Measurements from ENCODE around the gene SRGN. TPM values are rescaled to one million over a fixed set of nuclear protein-coding genes. Genes with fewer than 3 reads are reported as not detected.

SRGN gene
- total and polyA plus RNA-seq, 2 of the 8 experiments (the other 6 are each of a cell fraction or from before 2014, with no cell fraction given): 0.06 TPM; not detected in 1

DNA sequence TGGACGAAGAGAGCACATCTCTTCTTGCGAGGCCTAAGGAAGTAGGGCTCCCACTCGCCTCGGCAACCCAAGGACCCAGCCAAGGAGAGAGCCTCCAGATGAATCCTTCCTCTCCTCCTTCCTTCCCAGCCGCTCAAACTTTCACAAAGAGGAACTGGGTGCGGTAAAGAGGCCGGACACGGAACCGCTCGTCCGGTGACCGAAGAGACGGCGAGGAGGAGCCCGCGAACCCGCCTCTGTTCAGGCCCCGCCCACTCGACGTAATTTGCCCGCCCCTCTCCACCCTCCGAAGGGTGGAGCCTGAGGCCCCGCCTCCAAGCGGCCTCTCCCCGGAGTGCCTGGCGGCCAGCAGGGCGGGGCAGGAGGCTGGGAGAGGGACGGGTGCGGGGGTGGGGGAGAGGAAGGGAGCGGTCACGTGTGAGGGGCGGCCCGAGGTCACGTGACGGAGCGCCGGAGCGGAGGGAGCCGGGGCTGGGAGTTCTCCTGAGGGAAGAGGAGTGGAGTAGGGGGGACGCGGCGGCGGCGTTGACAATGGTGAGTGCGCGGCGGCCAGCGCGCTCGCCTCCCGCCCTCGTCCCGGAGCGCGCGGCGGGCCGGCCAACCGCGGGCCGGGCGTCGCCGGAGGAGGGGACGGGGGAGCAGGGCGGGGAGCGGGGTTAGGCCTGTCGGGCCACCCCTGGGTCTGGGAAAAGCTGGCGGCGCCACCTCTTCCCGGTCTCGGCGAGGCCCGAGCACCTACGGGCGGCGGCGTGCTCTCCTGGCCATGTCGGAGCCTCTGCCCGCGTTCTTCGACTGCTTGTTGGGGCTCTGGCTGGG is 36.1 kb downstream of the SRGN start, which contains the start of gene VPS26A (continued):
- TF ChIP-seq, protein P1, sequence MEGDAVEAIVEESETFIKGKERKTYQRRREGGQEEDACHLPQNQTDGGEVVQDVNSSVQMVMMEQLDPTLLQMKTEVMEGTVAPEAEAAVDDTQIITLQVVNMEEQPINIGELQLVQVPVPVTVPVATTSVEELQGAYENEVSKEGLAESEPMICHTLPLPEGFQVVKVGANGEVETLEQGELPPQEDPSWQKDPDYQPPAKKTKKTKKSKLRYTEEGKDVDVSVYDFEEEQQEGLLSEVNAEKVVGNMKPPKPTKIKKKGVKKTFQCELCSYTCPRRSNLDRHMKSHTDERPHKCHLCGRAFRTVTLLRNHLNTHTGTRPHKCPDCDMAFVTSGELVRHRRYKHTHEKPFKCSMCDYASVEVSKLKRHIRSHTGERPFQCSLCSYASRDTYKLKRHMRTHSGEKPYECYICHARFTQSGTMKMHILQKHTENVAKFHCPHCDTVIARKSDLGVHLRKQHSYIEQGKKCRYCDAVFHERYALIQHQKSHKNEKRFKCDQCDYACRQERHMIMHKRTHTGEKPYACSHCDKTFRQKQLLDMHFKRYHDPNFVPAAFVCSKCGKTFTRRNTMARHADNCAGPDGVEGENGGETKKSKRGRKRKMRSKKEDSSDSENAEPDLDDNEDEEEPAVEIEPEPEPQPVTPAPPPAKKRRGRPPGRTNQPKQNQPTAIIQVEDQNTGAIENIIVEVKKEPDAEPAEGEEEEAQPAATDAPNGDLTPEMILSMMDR (IDR thresholded peaks at IDR 0.05; ENCODE audit: control extremely low read depth in 1 of 3, insufficient read depth in 1 of 3, low read depth in 1 of 3, low read length in 3 of 3): peak in 2 of 3 experiments; percentile 40 to 50; a peak in 3 of 4 replicates
- 0 out of 2 replicates have a peak, but pooled peaks have one; percentile 60 for TF ChIP-seq SP4 (IDR thresholded peaks at IDR 0.05; ENCODE audit: low read length)
- no peak for TF ChIP-seq HDAC2 (IDR thresholded peaks at IDR 0.05; ENCODE audit: borderline replicate concordance in 1 of 2, low read depth in 2 of 2, low read length in 2 of 2)
- TF ChIP-seq TBP (IDR thresholded peaks at IDR 0.05; ENCODE audit: low read depth, low read length): peak; percentile 69
- peak; percentile 85 for TF ChIP-seq TAF1 (IDR thresholded peaks at IDR 0.05; ENCODE audit: low read depth, low read length)
- peak; percentile 25 for TF ChIP-seq NANOG (IDR thresholded peaks at IDR 0.05; ENCODE audit: insufficient read depth, low read depth, low read length, poor library complexity, severe bottlenecking)
- TF ChIP-seq CEBPB (IDR thresholded peaks at IDR 0.05; ENCODE audit: low read depth, low read length): no peak
- TF ChIP-seq, protein P2, sequence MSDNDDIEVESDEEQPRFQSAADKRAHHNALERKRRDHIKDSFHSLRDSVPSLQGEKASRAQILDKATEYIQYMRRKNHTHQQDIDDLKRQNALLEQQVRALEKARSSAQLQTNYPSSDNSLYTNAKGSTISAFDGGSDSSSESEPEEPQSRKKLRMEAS (IDR thresholded peaks at IDR 0.05): peak; percentile 76
- TF ChIP-seq ASH2L (IDR thresholded peaks at IDR 0.05; ENCODE audit: low read length): peak; percentile 82
- TF ChIP-seq PHF8 (conservative IDR thresholded peaks at IDR 0.05; ENCODE audit: low read depth, low read length): peak; percentile 84
- peak; percentile 81 to 92; a peak in 3 of 4 replicates for TF ChIP-seq SIN3A (conservative IDR thresholded peaks at IDR 0.05 in 1 of 2, IDR thresholded peaks at IDR 0.05 in 1 of 2; ENCODE audit: low read depth in 1 of 2, low read length in 2 of 2)
- TF ChIP-seq RFX5 (IDR thresholded peaks at IDR 0.05; ENCODE audit: borderline replicate concordance, low read depth, low read length): no peak
- TF ChIP-seq RBBP5 (IDR thresholded peaks at IDR 0.05; ENCODE audit: borderline replicate concordance, low read depth, low read length): peak; percentile 97
- TF ChIP-seq, protein P3, sequence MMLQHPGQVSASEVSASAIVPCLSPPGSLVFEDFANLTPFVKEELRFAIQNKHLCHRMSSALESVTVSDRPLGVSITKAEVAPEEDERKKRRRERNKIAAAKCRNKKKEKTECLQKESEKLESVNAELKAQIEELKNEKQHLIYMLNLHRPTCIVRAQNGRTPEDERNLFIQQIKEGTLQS (IDR thresholded peaks at IDR 0.05; ENCODE audit: insufficient read depth, low read depth, low read length): peak; percentile 97
- peak; percentile 61 for TF ChIP-seq POLR2AphosphoS5 (IDR thresholded peaks at IDR 0.05; ENCODE audit: low read depth, low read length)
- TF ChIP-seq POLR2A (IDR thresholded peaks at IDR 0.05; ENCODE audit: control extremely low read depth in 1 of 2, low read depth in 2 of 2, low read length in 2 of 2): peak; percentile 80 to 96
- peak; percentile 49; the same call in 1 of the 2 replicates for TF ChIP-seq YY1 (IDR thresholded peaks at IDR 0.05; ENCODE audit: low read depth, low read length)
- TF ChIP-seq TEAD4 (IDR thresholded peaks at IDR 0.05; ENCODE audit: low read depth, low read length): no peak
- peak; percentile 49; the same call in 1 of the 2 replicates for TF ChIP-seq CREB1 (IDR thresholded peaks at IDR 0.05)
- TF ChIP-seq HDAC6 (IDR thresholded peaks at IDR 0.05; ENCODE audit: low read depth, low read length): no peak
- TF ChIP-seq JUN (IDR thresholded peaks at IDR 0.05; ENCODE audit: low read depth, low read length): no peak
